ENCODE measurements around the gene SEC14L2. TPM values are rescaled to one million over a fixed set of nuclear protein-coding genes. Genes with fewer than 3 reads are reported as not detected.

The SEC14L2 gene
- total RNA-seq, 1 experiment from 2014 or later = 9.4 TPM

- Mint-ChIP-seq H3K9me3 (ENCODE audit: unreplicated experiment) (no peaks in the 10 kb centered on the region), H3K4me3 (ENCODE audit: unreplicated experiment) (no peak overlapping the region), H3K4me1 (ENCODE audit: low read depth, unreplicated experiment) (peaks cover 7% of the 10 kb centered on the region), H3K36me3 (ENCODE audit: insufficient read depth, unreplicated experiment) (no peaks in the 10 kb centered on the region), H3K27ac (ENCODE audit: unreplicated experiment) (no peak overlapping the region), H3K27me3 (ENCODE audit: insufficient read depth, unreplicated experiment) (no peaks in the 10 kb centered on the region)
- Histone ChIP-seq H3K9me3 (0 out of 2 replicates have a peak, but pooled peaks cover 4% of the 10 kb centered on the region), H3K4me3 (ENCODE audit: low read depth, low read length) (no peak overlapping the region), H3K27me3 (replicated peaks; ENCODE audit: control insufficient read depth, insufficient read depth, low read length) (no peaks in the 10 kb centered on the region), H3K36me3 (ENCODE audit: control insufficient read depth, insufficient read depth, low read length) (no peaks in the 10 kb centered on the region), H3K4me1 (peaks cover 6% of the 10 kb centered on the region)
- BruUV-seq (replicated peaks) = no TSS peak
- DNase-seq = no peak
- TF ChIP-seq, protein P1, sequence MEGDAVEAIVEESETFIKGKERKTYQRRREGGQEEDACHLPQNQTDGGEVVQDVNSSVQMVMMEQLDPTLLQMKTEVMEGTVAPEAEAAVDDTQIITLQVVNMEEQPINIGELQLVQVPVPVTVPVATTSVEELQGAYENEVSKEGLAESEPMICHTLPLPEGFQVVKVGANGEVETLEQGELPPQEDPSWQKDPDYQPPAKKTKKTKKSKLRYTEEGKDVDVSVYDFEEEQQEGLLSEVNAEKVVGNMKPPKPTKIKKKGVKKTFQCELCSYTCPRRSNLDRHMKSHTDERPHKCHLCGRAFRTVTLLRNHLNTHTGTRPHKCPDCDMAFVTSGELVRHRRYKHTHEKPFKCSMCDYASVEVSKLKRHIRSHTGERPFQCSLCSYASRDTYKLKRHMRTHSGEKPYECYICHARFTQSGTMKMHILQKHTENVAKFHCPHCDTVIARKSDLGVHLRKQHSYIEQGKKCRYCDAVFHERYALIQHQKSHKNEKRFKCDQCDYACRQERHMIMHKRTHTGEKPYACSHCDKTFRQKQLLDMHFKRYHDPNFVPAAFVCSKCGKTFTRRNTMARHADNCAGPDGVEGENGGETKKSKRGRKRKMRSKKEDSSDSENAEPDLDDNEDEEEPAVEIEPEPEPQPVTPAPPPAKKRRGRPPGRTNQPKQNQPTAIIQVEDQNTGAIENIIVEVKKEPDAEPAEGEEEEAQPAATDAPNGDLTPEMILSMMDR (IDR thresholded peaks at IDR 0.05; ENCODE audit: insufficient read depth in 1 of 2, low read depth in 1 of 2, low read length in 1 of 2, severe bottlenecking in 1 of 2, unreplicated experiment in 1 of 2) = no peak
- ChIA-PET CTCF (interaction anchor here (0.6 kb wide), 1 partner anchor 41 kb away, joined by 3 read pairs; no protein-coding TSS in a partner anchor), POLR2A (no interaction called here)
- intact Hi-C loops (cut with micrococcal nuclease; ENCODE audit: unreplicated experiment) = no loop called here
Observed at GRCh38 chr22:30438559-30438958, 41.7 kb downstream of the SEC14L2 start.

DNA sequence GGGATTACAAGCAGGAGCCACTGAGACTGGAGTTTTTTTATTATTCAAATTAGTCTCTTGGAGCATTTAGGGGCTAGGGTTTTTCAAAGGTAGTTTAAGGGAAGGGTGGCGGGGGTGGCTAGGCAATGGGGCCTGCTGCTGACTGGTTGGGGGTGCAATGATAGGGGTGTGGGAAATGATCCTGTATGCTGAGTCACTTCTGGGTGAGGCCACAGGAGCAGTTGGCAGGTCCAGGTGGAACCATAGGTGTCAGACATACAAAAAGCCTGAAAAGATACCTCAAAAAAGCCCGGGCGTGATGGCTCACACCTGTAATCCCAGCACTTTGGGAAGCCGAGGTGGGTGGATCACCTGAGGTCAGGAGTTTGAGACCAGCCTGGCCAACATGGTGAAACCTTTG is 42.4 kb downstream of the SEC14L2 start:
- no TSS peak for BruUV-seq (replicated peaks)
- no peaks in the 10 kb centered on the region for H3K27me3 ChIP-seq (replicated peaks; ENCODE audit: control insufficient read depth, insufficient read depth, low read length)
- no peaks in the 10 kb centered on the region for H3K9me3 Mint-ChIP-seq (ENCODE audit: unreplicated experiment)
- no peaks in the 10 kb centered on the region for H3K36me3 Mint-ChIP-seq (ENCODE audit: insufficient read depth, unreplicated experiment)
- no peaks in the 10 kb centered on the region for H3K36me3 ChIP-seq (ENCODE audit: control insufficient read depth, insufficient read depth, low read length)
- H3K4me1 Mint-ChIP-seq (ENCODE audit: low read depth, unreplicated experiment) = peaks cover 7% of the 10 kb centered on the region
- CTCF ChIA-PET = no interaction called here
- 0 out of 2 replicates have a peak, but pooled peaks cover 4% of the 10 kb centered on the region for H3K9me3 ChIP-seq
- H3K27me3 Mint-ChIP-seq (ENCODE audit: insufficient read depth, unreplicated experiment) = no peaks in the 10 kb centered on the region
- TF ChIP-seq, protein P1 (IDR thresholded peaks at IDR 0.05; ENCODE audit: insufficient read depth in 1 of 2, low read depth in 1 of 2, low read length in 1 of 2, severe bottlenecking in 1 of 2, unreplicated experiment in 1 of 2) = no peak
- H3K27ac Mint-ChIP-seq (ENCODE audit: unreplicated experiment) = no peak overlapping the region
- H3K4me3 ChIP-seq (ENCODE audit: low read depth, low read length) = no peak overlapping the region
- no peak overlapping the region for H3K4me3 Mint-ChIP-seq (ENCODE audit: unreplicated experiment)
- H3K4me1 ChIP-seq = peaks cover 6% of the 10 kb centered on the region
- DNase-seq = no peak
- intact Hi-C loops (cut with micrococcal nuclease; ENCODE audit: unreplicated experiment) = no loop called here
- POLR2A ChIA-PET = no interaction called here

DNA sequence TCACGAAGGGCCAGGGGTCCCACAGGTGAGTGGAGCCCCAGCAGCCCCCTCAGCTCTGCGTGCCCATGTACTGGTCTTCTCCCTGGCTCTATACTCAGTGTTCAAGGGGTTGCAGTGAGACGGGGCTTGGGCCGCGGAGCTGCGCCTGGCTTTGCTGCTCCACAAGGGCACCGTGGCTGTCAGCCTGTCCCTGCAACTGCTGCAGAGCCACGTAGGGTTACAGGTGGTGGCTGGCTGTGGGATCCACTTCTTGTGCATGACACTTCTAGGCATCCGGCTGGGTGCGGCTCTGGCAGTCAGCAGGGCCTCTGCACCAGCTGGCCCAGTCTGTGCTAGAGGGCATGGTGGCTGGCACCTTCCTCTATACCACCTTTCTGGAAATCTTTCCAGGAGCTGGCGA is 43.0 kb downstream of the SEC14L2 start:
- Mint-ChIP-seq H3K9me3 (ENCODE audit: unreplicated experiment) (no peaks in the 10 kb centered on the region), H3K27me3 (ENCODE audit: insufficient read depth, unreplicated experiment) (no peaks in the 10 kb centered on the region), H3K36me3 (ENCODE audit: insufficient read depth, unreplicated experiment) (no peaks in the 10 kb centered on the region), H3K4me3 (ENCODE audit: unreplicated experiment) (no peak overlapping the region), H3K27ac (ENCODE audit: unreplicated experiment) (no peak overlapping the region), H3K4me1 (ENCODE audit: low read depth, unreplicated experiment) (peaks cover 7% of the 10 kb centered on the region)
- DNase-seq = no peak
- H3K4me1 ChIP-seq = peaks cover 6% of the 10 kb centered on the region
- H3K9me3 ChIP-seq = 0 out of 2 replicates have a peak, but pooled peaks cover 4% of the 10 kb centered on the region
- TF ChIP-seq, protein P1 (IDR thresholded peaks at IDR 0.05; ENCODE audit: insufficient read depth in 1 of 2, low read depth in 1 of 2, low read length in 1 of 2, severe bottlenecking in 1 of 2, unreplicated experiment in 1 of 2) = no peak
- POLR2A ChIA-PET = no interaction called here
- no peaks in the 10 kb centered on the region for H3K27me3 ChIP-seq (replicated peaks; ENCODE audit: control insufficient read depth, insufficient read depth, low read length)
- intact Hi-C loops (cut with micrococcal nuclease; ENCODE audit: unreplicated experiment) = loop anchor here (10.0 kb wide), 1 partner anchor 315 kb away; no protein-coding TSS in a partner anchor
- CTCF ChIA-PET = no interaction called here
- BruUV-seq (replicated peaks) = no TSS peak
- no peak overlapping the region for H3K4me3 ChIP-seq (ENCODE audit: low read depth, low read length)
- H3K36me3 ChIP-seq (ENCODE audit: control insufficient read depth, insufficient read depth, low read length) = no peaks in the 10 kb centered on the region

All from Caco-2 (cell line).